Stomach (tissue), 4 donors: Measurements from ENCODE around the gene WDR75.

Experiments
- POLR2A ChIP-seq, 4 donors: fragments of 450-650 bp; IDR thresholded peaks; one replicate each; pipeline ENCODE4 v1.6.1; 2016; ENCODE audit warnings: antibody characterized with exemption in 4 of 4, control low read depth in 2 of 4, mild to moderate bottlenecking in 1 of 4, moderate library complexity in 1 of 4
- POLR2AphosphoS5 ChIP-seq, 3 donors: sonication (generic); formaldehyde crosslinking; IDR thresholded peaks; one replicate each; pipeline ENCODE4 v1.6.1; 2016; ENCODE audit warnings: antibody characterized with exemption in 3 of 3
- TF ChIP-seq, protein P1 (sequence below), 7 experiments: fragments of 450-650 bp in 4 of 7; fragments of 200-600 bp in 3 of 7; sonication (generic) in 3 of 7; IDR thresholded peaks; one replicate each; pipeline ENCODE4 v1.5.1; 2016 to 2019; ENCODE audit warnings: antibody characterized with exemption in 7 of 7, control low read depth in 2 of 7, mild to moderate bottlenecking in 1 of 7

GRCh38 chr2:189408294-189408693 lies 33.0 kb upstream of the WDR75 start:
- TF ChIP-seq, protein P1, sequence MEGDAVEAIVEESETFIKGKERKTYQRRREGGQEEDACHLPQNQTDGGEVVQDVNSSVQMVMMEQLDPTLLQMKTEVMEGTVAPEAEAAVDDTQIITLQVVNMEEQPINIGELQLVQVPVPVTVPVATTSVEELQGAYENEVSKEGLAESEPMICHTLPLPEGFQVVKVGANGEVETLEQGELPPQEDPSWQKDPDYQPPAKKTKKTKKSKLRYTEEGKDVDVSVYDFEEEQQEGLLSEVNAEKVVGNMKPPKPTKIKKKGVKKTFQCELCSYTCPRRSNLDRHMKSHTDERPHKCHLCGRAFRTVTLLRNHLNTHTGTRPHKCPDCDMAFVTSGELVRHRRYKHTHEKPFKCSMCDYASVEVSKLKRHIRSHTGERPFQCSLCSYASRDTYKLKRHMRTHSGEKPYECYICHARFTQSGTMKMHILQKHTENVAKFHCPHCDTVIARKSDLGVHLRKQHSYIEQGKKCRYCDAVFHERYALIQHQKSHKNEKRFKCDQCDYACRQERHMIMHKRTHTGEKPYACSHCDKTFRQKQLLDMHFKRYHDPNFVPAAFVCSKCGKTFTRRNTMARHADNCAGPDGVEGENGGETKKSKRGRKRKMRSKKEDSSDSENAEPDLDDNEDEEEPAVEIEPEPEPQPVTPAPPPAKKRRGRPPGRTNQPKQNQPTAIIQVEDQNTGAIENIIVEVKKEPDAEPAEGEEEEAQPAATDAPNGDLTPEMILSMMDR (IDR thresholded peaks at IDR 0.05): no peak
- TF ChIP-seq POLR2AphosphoS5 (IDR thresholded peaks at IDR 0.05) (no peak), POLR2A (IDR thresholded peaks at IDR 0.05) (no peak)
